ENCODE data around the gene EDC4.
"Not testable (repeated sequence)": the region's sequence is repeated elsewhere in the genome, so short reads cannot be mapped to it uniquely, and the experiment has no call there.

Gene EDC4

GRCh38 chr16:67847064-67847861 is 25.6 kb upstream of the EDC4 start, which contains the start of gene CENPT:
TSS of gene CENPT (minus strand) at chr16:67847693. CDS start at chr16:67833859, 13,834 bp downstream.
- no peak for FAIRE-seq

GRCh38 chr16:67848118-67848517 is 24.7 kb upstream of the EDC4 start:
- FAIRE-seq, result no peak

- FAIRE-seq, result no peak
These were observed 19.2 kb upstream of the EDC4 start for GRCh38 chr16:67853670-67854069.

- FAIRE-seq, result no peak
These were observed 17.1 kb upstream of the EDC4 start for GRCh38 chr16:67855789-67856188.

GRCh38 chr16:67856927-67857546 is 15.8 kb upstream of the EDC4 start:
- no peak for FAIRE-seq

GRCh38 chr16:67857547-67858233 is 15.2 kb upstream of the EDC4 start:
- FAIRE-seq, result peak; percentile 31

GRCh38 chr16:67858500-67858899 is 14.4 kb upstream of the EDC4 start:
- no peak for FAIRE-seq

GRCh38 chr16:67860589-67861398 is 12.1 kb upstream of the EDC4 start:
- no peak for FAIRE-seq

- FAIRE-seq, result no peak
These were observed 11.0 kb upstream of the EDC4 start for GRCh38 chr16:67861877-67862276.

- no peak for FAIRE-seq
These were observed 9.9 kb upstream of the EDC4 start for GRCh38 chr16:67862623-67863583.

GRCh38 chr16:67864044-67864443 is 8.8 kb upstream of the EDC4 start:
- FAIRE-seq, result not testable (repeated sequence)

- no peak for FAIRE-seq
These were observed 8.3 kb upstream of the EDC4 start for GRCh38 chr16:67864594-67864993.

GRCh38 chr16:67865318-67865717 is 7.5 kb upstream of the EDC4 start:
- no peak for FAIRE-seq

GRCh38 chr16:67868290-67868689 is 4.6 kb upstream of the EDC4 start:
- no peak for FAIRE-seq

- no peak for FAIRE-seq
These were observed 3.2 kb upstream of the EDC4 start for GRCh38 chr16:67869653-67870052.

- no peak for FAIRE-seq
These were observed 1.6 kb upstream of the EDC4 start for GRCh38 chr16:67871256-67871655.

GRCh38 chr16:67872131-67872630 is 671 bp upstream of the EDC4 start:
- no peak for FAIRE-seq

- no peak for FAIRE-seq
These were observed 851 bp downstream of the EDC4 start for GRCh38 chr16:67873435-67874370.

GRCh38 chr16:67874372-67874771 is 1.5 kb downstream of the EDC4 start:
- FAIRE-seq, result no peak

GRCh38 chr16:67877064-67877463 is 4.2 kb downstream of the EDC4 start:
- no peak for FAIRE-seq

Measured in colon (tissue), 2 donors.